HG02798 (cell line): ENCODE data around the gene GANC.
"Not testable (repeated sequence)": the region's sequence is repeated elsewhere in the genome, so short reads cannot be mapped to it uniquely, and the experiment has no call there.

Source experiments
- ATAC-seq: cut with Tn5 transposase; IDR thresholded peaks from one replicate; pipeline ENCODE4 v1.9.1; 2021; ENCODE audit warnings: mild to moderate bottlenecking; ENCODE audit not compliant: unreplicated experiment, poor library complexity

Gene GANC

DNA sequence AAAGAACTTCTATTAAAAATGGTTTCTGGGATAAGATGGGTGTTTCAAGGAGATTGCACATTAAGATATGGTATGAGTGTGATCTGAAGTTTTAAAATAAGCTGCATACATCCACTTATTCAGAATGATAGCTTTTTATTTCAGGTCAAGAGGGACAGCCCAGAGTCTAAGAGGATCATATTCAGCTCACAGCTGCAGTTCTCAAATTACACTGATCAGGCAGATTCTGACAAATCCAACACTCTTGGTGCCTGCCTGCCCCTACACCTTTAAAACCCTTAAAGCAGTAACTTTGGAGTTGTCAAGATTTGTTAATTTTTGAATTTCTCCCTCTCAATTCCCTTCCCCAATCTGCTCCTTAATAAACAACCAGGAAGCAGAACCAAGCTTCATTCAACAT, 9.3 kb downstream of the GANC start:
- ATAC-seq = no peak

GRCh38 chr15:42282926-42283325, 9.9 kb downstream of the GANC start:
- no peak for ATAC-seq

- ATAC-seq = no peak
These were observed 10.7 kb downstream of the GANC start for GRCh38 chr15:42283671-42284070.

DNA sequence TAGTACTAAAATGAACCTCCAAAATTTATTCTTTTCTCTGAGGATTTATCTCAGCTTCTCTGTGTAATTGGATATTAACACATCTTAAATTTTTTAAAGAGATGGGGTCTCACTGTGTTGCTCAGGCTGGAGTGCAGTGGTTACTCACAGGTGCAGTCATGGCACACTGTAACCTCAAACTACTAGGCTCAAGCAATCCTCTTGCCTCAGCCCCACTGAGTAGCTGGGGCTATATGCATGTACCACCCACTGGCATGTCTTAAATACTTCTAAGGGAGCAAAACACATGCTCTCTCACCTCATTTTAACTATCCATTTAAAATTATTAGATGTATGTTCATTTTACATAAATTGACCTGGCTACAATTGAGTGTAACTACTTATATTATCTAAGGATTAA, 11.6 kb downstream of the GANC start:
- no peak for ATAC-seq

GRCh38 chr15:42285034-42285433, 12.0 kb downstream of the GANC start:
- no peak for ATAC-seq

DNA sequence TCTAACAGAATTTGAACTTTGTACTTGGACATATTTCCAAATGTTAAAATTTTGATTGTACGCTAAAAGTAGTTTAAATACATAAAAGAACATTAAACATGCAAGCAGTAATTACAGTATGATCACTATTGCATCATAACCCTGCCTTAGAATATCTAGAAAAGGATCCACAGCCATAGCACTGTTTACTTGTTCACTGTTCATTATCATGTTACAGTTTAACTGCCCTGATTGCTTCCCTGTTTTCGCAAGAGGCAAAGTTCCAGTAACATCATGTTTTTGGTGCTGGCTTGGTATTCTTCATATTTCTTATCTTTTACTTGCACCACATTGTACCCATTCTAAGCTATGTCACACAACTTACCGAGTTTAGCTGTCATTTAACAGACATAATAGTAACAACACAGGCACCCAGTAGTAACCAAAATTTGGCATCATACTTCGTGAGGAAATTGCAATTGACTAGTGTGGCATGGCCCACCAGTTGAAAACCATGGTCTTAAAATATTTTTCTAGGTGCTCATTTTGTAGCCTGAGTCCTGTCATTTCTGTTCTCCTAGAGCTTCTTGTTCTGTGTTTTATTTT, 13.5 kb downstream of the GANC start:
- ATAC-seq = no peak

DNA sequence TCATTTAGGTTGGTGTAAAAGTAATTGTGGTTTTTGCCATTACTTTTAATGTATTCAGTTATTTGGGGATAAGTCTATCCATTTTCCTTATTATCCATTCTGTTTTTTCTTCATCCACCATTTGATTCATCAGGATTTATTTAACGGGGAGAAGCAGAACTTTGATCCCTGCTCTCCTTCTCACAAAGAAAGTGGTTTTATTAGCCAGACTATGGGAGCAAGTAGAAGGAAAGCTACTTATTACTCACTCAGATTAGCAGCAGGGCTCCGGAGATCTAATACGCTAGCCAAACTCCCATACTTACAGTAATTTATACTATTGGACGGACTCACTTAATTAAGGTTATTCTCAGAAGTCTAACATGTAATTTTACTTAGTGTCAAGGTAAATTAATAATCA, 14.9 kb downstream of the GANC start:
- ATAC-seq = no peak

GRCh38 chr15:42289166-42289565, 16.2 kb downstream of the GANC start:
- no peak for ATAC-seq

- ATAC-seq = not testable (repeated sequence)
These were observed 28.0 kb downstream of the GANC start for GRCh38 chr15:42301004-42301403.

DNA sequence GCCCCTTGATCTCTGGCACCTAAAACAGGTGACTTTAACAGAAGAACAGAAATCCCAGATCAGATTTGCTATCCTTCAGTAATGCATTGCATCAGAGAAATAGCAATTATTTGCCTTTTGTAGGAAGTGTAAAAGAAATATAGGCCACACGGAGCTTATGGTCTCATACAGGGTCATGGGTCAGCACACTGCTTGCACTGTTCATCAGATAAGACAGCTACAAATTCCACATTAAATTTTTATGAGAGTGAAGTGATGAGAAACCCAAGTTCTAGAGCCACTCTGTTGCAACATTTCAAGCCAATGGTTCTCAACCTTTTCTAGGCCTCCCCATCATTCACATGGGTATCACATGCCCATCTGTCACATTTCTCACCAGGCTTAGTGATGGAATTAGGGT, 33.7 kb downstream of the GANC start:
- no peak for ATAC-seq

- no peak for ATAC-seq
These were observed 40.5 kb downstream of the GANC start for GRCh38 chr15:42313463-42313862.

DNA sequence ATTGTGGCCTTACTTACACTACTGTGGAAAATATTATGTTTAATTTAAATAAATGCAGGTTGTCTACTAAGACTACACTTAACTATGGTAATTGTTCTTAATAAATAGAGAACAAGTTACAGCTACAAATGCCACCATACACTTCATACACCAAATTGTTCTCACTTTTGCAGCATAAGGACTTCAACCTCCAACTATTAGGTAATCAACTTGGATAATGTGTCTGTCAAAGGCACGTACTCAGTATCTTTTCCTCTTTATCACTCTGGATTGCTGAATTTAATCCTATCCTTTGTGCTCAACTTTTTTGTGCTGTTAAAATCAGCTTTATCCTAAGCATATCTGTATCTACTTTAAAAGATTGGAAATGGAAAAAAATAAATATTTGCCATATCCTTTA, 41.8 kb downstream of the GANC start:
- ATAC-seq = no peak

- ATAC-seq = no peak
These were observed 42.5 kb downstream of the GANC start for GRCh38 chr15:42315521-42315920.

- ATAC-seq = not testable (repeated sequence)
These were observed 43.3 kb downstream of the GANC start for GRCh38 chr15:42316282-42316805.

DNA sequence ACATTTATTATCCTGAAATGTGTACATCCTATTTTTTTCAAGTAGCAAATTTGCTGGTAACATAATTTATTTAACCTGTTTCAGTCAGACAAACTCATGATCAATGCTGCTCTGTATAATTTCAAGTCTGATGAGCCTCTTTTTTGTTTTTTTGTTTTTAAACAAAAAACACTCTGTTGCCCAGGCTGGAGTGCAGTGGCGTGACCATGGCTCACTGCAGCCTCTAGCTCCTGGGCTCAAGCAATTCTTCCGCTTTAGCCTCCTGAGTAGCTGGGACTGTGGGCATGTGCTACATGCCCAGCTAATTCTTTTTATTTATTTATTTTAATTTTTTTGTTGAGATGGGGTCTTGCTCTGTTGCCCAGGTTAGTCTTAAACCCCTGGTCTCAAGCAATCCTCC, 46.2 kb downstream of the GANC start:
- ATAC-seq = no peak

GRCh38 chr15:42324308-42324707, 51.3 kb downstream of the GANC start:
- ATAC-seq = no peak

GRCh38 chr15:42329161-42329560, 56.2 kb downstream of the GANC start:
- ATAC-seq = no peak

DNA sequence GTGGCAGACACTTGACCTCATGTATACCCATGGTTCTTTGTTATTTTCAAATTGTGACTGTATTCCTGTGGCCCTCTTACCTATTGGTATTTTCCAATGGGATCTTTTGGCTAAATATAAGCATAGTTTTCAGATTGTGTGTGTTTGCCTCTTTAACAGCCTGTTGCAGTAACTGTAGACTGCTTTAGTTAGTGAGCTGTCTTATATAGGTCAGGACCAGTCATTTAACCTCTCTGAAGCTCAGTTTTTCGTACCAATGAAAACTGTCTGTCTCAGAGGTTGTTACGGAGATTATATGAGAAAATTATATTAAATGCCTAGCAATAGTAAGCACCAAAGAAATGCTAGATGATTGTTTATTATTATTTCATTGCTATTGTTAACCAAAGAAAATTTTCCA, 57.0 kb downstream of the GANC start:
- no peak for ATAC-seq

- ATAC-seq = no peak
These were observed 58.2 kb downstream of the GANC start for GRCh38 chr15:42331235-42331634.

DNA sequence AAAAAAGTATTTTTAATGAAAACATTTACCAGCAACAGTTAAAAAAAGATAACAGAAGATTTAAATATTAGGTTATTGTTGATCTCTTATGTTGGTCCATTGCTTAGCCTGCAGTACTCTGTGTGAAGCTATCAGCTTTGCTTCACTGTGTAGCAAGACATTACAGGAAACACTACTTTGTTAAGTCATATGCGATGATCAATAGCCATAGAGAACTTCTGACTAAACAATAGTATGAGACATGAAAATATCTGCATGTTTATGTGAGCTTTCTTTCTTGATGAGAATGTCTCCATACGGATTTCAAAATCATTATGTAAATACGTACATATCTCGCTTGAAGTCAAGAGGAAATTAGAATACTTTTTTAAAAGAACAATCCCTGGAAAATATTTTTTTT, 59.3 kb downstream of the GANC start:
- ATAC-seq = no peak

GRCh38 chr15:42335074-42335473, 62.1 kb downstream of the GANC start:
- ATAC-seq = no peak

- ATAC-seq = not testable (repeated sequence)
These were observed 63.6 kb downstream of the GANC start for GRCh38 chr15:42336650-42337049.

DNA sequence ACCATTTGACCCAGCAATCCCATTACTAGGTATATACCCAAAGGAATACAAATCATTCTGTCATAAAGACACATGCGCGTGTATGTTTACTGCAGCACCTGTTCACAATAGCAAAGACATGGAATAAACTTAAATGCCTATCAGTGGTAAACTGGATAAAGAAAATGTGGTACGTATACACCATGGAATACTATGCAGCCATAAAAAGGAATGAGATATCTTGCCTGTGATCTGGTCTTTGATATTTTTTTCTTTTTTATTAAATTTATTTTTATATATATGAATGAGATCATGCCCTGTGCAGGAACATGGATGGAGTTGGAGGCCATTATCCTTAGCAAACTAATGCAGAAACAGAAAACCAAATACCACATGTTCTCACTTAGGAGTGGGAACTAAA, 64.1 kb downstream of the GANC start:
- ATAC-seq = not testable (repeated sequence)
